Endothelial cell of umbilical vein (primary cell): ENCODE results near the gene LOX. TPM values are rescaled to one million over a fixed set of nuclear protein-coding genes. Genes with fewer than 3 reads are reported as not detected.

ENCODE experiments used
- BruUV-seq: library from RNA; stranded (reverse); fragments of 400-500 nt; replicated peaks from 2 replicates; lab custom pipeline; 2021; lab: Mats Ljungman, UMichigan
- CTCF ChIA-PET: fragments of 300-600, 350-600 bp; sonication (Branson Sonifier 250); formaldehyde crosslinking; loops from one replicate; lab custom pipeline; 2021; ENCODE audit warnings: antibody characterized with exemption, inconsistent platforms; lab: Charles Lee
- POLR2A ChIA-PET: fragments of 300-600, 350-600 bp; sonication (Branson Sonifier 250); formaldehyde crosslinking; loops from one replicate; lab custom pipeline; 2021; ENCODE audit warnings: antibody characterized with exemption, inconsistent platforms; lab: Charles Lee
- DNase-seq: peaks from one replicate; pipeline ENCODE4 v3.0.0-alpha.2; 2011; ENCODE audit warnings: low read depth, low spot score
- FAIRE-seq: peaks from 2 replicates; lab custom pipeline; 2011; peaks lifted over from hg19 to GRCh38; lab: Jason Lieb, UNC
- H2AFZ ChIP-seq: 2 replicates; pipeline ENCODE4 v1.6.0; 2012; ENCODE audit warnings: low read depth, low read length, control low read depth, inconsistent platforms
- H3K27ac ChIP-seq: 2 replicates; pipeline ENCODE4 v1.5.1; 2011; ENCODE audit warnings: low read depth, mild to moderate bottlenecking, control low read depth, low read length, moderate library complexity; ENCODE audit not compliant: insufficient read depth
- H3K27me3 ChIP-seq, 2 experiments: 2 replicates each; pipeline versions ENCODE4 v1.6.0 to v1.6.1; 2011; ENCODE audit warnings: low read length in 2 of 2, mixed read lengths in 1 of 2; ENCODE audit not compliant: control insufficient read depth in 2 of 2, insufficient read depth in 2 of 2
- H3K36me3 ChIP-seq, 2 experiments: 2 replicates in 1 of 2; 3 replicates in 1 of 2; pipeline ENCODE4 v1.5.1; 2011; ENCODE audit warnings: low read length in 2 of 2, mild to moderate bottlenecking in 1 of 2, moderate library complexity in 1 of 2; ENCODE audit not compliant: control insufficient read depth in 2 of 2, insufficient read depth in 2 of 2; ENCODE audit errors: extremely low read depth in 1 of 2
- H3K4me1 ChIP-seq: 3 replicates; pipeline ENCODE4 v1.5.1; 2011; ENCODE audit warnings: mild to moderate bottlenecking, low read length; ENCODE audit not compliant: control insufficient read depth, insufficient read depth; ENCODE audit errors: extremely low read depth
- H3K4me2 ChIP-seq: 2 replicates; pipeline ENCODE4 v1.6.1; 2011; ENCODE audit warnings: low read length, control low read depth, mixed read lengths; ENCODE audit not compliant: insufficient read depth
- H3K4me3 ChIP-seq, 3 experiments: fragments of 200-600 bp in 1 of 3; sonication (generic), shearing (Covaris generic) in 1 of 3; replicated peaks in 1 of 3; 2 replicates each; pipeline ENCODE4 v1.5.1; 2011 to 2016; ENCODE audit warnings: control low read depth in 3 of 3, low read length in 3 of 3, mild to moderate bottlenecking in 2 of 3, inconsistent platforms in 1 of 3, low read depth in 1 of 3, moderate library complexity in 1 of 3; ENCODE audit not compliant: insufficient read depth in 1 of 3
- H3K79me2 ChIP-seq: 2 replicates; pipeline ENCODE4 v1.6.0; 2012; ENCODE audit warnings: low read length, inconsistent platforms; ENCODE audit not compliant: control insufficient read depth, insufficient read depth
- H3K9ac ChIP-seq: replicated peaks from 2 replicates; pipeline ENCODE3; 2011; ENCODE audit warnings: low read length, control low read depth; ENCODE audit not compliant: insufficient read depth; ENCODE audit errors: extremely low read depth
- H3K9me1 ChIP-seq: replicated peaks from 3 replicates; pipeline ENCODE4 v1.6.0; 2011; ENCODE audit warnings: mild to moderate bottlenecking, low read length; ENCODE audit not compliant: control insufficient read depth, insufficient read depth; ENCODE audit errors: extremely low read depth
- H3K9me3 ChIP-seq: replicated peaks from 2 replicates; pipeline ENCODE4 v1.5.1; 2012; ENCODE audit warnings: low read length, inconsistent platforms; ENCODE audit not compliant: control insufficient read depth, insufficient read depth
- H4K20me1 ChIP-seq: replicated peaks from 2 replicates; pipeline ENCODE3; 2011; ENCODE audit warnings: mild to moderate bottlenecking, low read length; ENCODE audit not compliant: control insufficient read depth, insufficient read depth; ENCODE audit errors: extremely low read depth
- EZH2 ChIP-seq: IDR thresholded peaks from 2 replicates; pipeline ENCODE4 v1.6.1; 2012; ENCODE audit warnings: borderline replicate concordance, low read depth, mild to moderate bottlenecking, moderate library complexity, low read length, inconsistent platforms; ENCODE audit not compliant: severe bottlenecking
- FOS ChIP-seq: IDR thresholded peaks from 2 replicates; pipeline ENCODE4 v1.6.1; 2011; ENCODE audit warnings: mild to moderate bottlenecking, low read length, moderate library complexity, borderline replicate concordance; ENCODE audit not compliant: insufficient read depth
- GATA2 ChIP-seq: IDR thresholded peaks from 2 replicates; pipeline ENCODE4 v1.7.0; 2011; ENCODE audit warnings: low read depth, mild to moderate bottlenecking, moderate library complexity, mixed read lengths, low read length; ENCODE audit not compliant: insufficient read length, insufficient read depth
- JUN ChIP-seq: IDR thresholded peaks from 2 replicates; pipeline ENCODE4 v1.6.1; 2011; ENCODE audit warnings: borderline replicate concordance, low read depth; ENCODE audit not compliant: insufficient read length, insufficient read depth
- MYC ChIP-seq: IDR thresholded peaks from one replicate; pipeline ENCODE4 v1.6.1; 2011; ENCODE audit warnings: mild to moderate bottlenecking, low read depth, low read length
- POLR2A ChIP-seq: IDR thresholded peaks from 2 replicates; pipeline ENCODE4 v1.6.1; 2012; ENCODE audit warnings: low read depth, mild to moderate bottlenecking, control low read depth, low read length
- POLR2AphosphoS5 ChIP-seq: IDR thresholded peaks from 2 replicates; pipeline ENCODE4 v1.6.1; 2012; ENCODE audit warnings: low read depth, mild to moderate bottlenecking, control low read depth, low read length, moderate library complexity; ENCODE audit not compliant: insufficient read depth
- dilution Hi-C: fragments of 300-500 bp; cut with MboI; formaldehyde crosslinking; loops from one replicate; pipeline ENCODE4 v1.15.0; 2019; ENCODE audit warnings: low sequenced_read_pairs; ENCODE audit not compliant: extremely low pct_ligation_motif_present
- intact Hi-C: fragments of 100-400 bp; cut with micrococcal nuclease; formaldehyde crosslinking; loops from one replicate; pipeline ENCODE4 v1.10.0; 2022
- polyA plus RNA-seq, 4 experiments: library from polyadenylated mRNA; depleted of rRNA in 3 of 4; stranded (reverse) in 3 of 4; unstranded in 1 of 4; fragments of >200 nt; gene quantifications; 2 replicates each; pipeline versions ENCODE4 v1.2.1 to v1.2.3, GENCODE V29; 2011 to 2012; ENCODE audit warnings: missing spikeins in 1 of 4
- total RNA-seq: library from RNA; stranded (reverse); gene quantifications from 2 replicates; pipeline ENCODE4 v1.2.3, GENCODE V29; 2021
- TF ChIP-seq, protein P1 (sequence below), 2 donors: IDR thresholded peaks; 1 replicate in 1 of 2; 2 replicates in 1 of 2; pipeline ENCODE4 v1.5.1; 2011; ENCODE audit warnings: low read length in 2 of 2, mild to moderate bottlenecking in 2 of 2, moderate library complexity in 2 of 2, control low read depth in 1 of 2, inconsistent platforms in 1 of 2, low read depth in 1 of 2; ENCODE audit not compliant: insufficient read depth in 1 of 2; ENCODE audit errors: extremely low read depth in 1 of 2
- TF ChIP-seq, protein P2 (sequence below): IDR thresholded peaks from 2 replicates; pipeline ENCODE4 v1.6.1; 2011; ENCODE audit not compliant: insufficient read depth, insufficient read length

LOX gene
- total and polyA plus RNA-seq, 2 donors (not counting 3 experiments of a cell fraction or from before 2014, with no cell fraction given): 39.0 to 79.1 TPM

DNA sequence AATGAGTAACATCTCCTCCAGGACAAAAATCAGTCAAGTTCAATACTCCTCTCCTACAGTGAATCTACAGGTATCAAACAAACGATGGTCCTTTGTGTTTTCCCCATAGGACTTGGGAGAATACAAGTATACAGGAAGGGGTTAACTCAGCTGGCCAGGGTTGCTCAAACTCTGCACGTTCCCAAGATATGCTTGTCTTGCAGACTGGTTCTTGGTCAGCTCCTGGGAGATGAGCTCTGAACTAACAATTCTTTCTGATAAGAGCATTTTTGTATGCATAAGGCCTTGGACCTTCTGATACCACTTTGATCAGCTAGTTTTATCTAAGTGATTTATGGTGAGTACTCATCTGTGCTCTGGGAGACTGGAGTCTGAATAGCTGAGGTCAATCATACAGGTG, 42.1 kb downstream of the LOX start:
- no peak overlapping the region for H3K27ac ChIP-seq
- dilution Hi-C loops (no loop called here), intact Hi-C loops (no loop called here)
- POLR2A ChIA-PET: no interaction called here
- no peak for TF ChIP-seq POLR2AphosphoS5
- TF ChIP-seq MYC: no peak
- TF ChIP-seq, protein P1, sequence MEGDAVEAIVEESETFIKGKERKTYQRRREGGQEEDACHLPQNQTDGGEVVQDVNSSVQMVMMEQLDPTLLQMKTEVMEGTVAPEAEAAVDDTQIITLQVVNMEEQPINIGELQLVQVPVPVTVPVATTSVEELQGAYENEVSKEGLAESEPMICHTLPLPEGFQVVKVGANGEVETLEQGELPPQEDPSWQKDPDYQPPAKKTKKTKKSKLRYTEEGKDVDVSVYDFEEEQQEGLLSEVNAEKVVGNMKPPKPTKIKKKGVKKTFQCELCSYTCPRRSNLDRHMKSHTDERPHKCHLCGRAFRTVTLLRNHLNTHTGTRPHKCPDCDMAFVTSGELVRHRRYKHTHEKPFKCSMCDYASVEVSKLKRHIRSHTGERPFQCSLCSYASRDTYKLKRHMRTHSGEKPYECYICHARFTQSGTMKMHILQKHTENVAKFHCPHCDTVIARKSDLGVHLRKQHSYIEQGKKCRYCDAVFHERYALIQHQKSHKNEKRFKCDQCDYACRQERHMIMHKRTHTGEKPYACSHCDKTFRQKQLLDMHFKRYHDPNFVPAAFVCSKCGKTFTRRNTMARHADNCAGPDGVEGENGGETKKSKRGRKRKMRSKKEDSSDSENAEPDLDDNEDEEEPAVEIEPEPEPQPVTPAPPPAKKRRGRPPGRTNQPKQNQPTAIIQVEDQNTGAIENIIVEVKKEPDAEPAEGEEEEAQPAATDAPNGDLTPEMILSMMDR (IDR thresholded peaks at IDR 0.05; ENCODE audit: extremely low read depth in 1 of 2, insufficient read depth in 1 of 2, low read depth in 1 of 2, low read length in 2 of 2): no peak
- TF ChIP-seq JUN: no peak
- no peak for TF ChIP-seq GATA2
- TF ChIP-seq, protein P2, sequence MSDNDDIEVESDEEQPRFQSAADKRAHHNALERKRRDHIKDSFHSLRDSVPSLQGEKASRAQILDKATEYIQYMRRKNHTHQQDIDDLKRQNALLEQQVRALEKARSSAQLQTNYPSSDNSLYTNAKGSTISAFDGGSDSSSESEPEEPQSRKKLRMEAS: no peak
- no peak for TF ChIP-seq EZH2
- no peak for TF ChIP-seq POLR2A
- no peak for TF ChIP-seq FOS
- no peaks in the 10 kb centered on the region for H3K9me3 ChIP-seq
- DNase-seq: no peak
- H3K4me3 ChIP-seq: no peak overlapping the region
- no peak overlapping the region for H2AFZ ChIP-seq
- no peaks in the 10 kb centered on the region for H3K4me1 ChIP-seq
- CTCF ChIA-PET: interaction anchor here (1.0 to 1.9 kb wide), 2 partner anchors 18 to 56 kb away, joined by 3 to 5 read pairs; no protein-coding TSS in a partner anchor
- H3K4me2 ChIP-seq: no peak overlapping the region
- no peaks in the 10 kb centered on the region for H3K36me3 ChIP-seq
- no peak overlapping the region for H3K9ac ChIP-seq
- H3K27me3 ChIP-seq: no peaks in the 10 kb centered on the region
- H4K20me1 ChIP-seq: no peaks in the 10 kb centered on the region
- no TSS peak for BruUV-seq
- no peak for FAIRE-seq
- no peaks in the 10 kb centered on the region for H3K9me1 ChIP-seq
- no peaks in the 10 kb centered on the region for H3K79me2 ChIP-seq
